ENCODE measurements around the gene ZNF143.
"Not testable (repeated sequence)": the region's sequence is repeated elsewhere in the genome, so short reads cannot be mapped to it uniquely, and the experiment has no call there.

Gene ZNF143

GRCh38 chr11:9498457-9499078 lies 37.8 kb downstream of the ZNF143 start:
- no peak for DNase-seq

DNA sequence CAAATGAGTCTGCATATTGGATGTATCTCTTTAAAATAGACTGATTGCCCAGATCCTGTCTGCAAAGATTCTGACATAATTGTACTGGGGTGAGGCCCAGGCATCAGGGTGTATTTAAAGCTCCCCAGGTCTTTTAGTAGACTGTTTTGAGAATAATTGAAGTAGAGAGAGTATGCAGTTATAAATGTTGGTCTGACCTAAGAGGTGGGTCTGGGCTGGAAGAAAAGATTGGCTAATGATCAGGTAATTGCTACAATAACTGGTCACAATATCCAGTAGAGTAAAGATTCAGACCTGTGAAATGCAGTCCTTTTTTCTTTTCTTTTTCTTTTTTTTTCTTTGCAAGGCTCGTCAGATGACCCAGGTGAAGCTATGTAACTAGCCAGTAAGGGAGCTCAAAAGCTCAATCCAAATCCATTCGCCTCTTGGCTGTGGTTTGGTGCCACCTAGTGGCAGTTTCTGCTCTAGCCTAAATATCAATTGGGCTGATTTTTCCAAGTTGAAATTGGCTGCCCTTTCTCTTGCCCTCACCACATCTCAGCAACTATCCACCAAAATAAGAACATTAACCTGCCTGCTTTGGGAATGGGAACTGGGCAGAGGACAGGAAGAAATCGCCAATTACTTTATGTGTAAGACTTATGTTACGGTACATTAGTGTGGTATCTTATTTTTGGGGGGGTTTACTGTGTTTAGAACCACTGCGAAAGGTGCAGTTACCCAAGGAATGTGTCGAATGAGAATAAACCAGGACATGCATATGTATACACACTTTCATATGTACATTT lies 45.9 kb downstream of the ZNF143 start:
- no peak for DNase-seq

DNA sequence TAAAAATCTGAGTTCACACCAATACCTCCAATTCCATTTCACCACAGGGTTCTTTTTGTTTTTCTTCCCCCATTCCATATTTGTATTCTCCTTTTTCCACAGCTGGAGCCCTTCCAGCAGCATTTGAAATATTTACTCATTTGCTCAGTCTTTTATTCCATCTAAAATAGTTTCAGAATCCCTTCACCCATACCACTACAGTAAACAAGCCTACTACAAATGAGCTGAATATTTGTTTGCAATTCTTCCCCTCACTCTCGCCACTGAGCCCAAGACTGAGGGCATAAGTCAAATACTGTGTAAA lies 46.4 kb downstream of the ZNF143 start:
- no peak for DNase-seq

DNA sequence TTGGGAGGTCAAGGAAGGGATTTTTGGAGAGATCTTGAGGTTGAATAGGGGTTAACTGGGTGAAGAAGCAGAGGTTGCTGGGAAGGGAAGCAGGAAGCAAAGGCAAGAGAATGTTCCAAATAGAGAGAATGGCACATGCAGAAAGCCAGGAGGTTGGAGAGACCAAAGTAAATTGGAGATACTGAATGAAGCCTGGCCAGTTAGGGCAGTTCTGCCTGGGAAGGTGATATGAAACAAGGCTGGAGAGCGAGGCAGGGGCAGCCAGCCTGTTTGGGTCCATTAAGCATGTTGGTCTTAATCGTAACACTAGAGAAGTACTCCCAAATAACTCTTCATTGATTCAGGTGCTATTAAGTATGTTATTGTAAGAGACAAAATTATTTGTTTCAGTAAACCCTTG lies 48.2 kb downstream of the ZNF143 start:
- no peak for DNase-seq

GRCh38 chr11:9512370-9513019 lies 51.7 kb downstream of the ZNF143 start:
- DNase-seq = no peak

GRCh38 chr11:9514576-9514975 lies 53.8 kb downstream of the ZNF143 start:
- not testable (repeated sequence) for DNase-seq

GRCh38 chr11:9516113-9516512 lies 55.3 kb downstream of the ZNF143 start:
- DNase-seq = no peak

DNA sequence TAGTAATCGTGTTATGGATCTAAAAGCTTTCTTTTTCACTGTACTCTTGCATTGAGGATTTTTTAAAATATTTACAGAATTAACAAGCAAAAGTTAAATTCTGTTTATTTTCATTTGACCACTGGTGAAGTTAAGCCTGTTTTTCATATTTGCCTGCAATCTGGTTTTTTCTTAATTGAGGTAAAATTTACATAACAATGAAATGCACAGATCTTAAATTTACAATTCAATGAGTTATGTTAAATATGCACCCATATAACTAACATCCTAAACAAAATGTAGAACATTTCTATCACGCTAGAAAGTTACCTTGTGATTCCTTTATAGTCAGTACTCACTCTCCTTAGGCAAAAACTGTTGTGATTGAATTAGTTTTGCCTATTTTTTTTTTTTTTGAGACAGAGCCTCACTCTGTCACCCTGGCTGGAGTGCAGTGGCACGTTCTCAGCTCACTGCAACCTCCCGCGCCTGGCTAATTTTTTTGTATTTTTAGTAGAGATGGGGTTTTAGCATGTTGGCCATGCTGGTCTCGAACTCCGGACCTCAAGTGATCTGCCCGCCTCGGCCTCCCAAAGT lies 58.1 kb downstream of the ZNF143 start:
- DNase-seq = no peak

- no peak for DNase-seq
Measured at GRCh38 chr11:9524001-9524400, 63.2 kb downstream of the ZNF143 start.

GRCh38 chr11:9525116-9525515 lies 64.3 kb downstream of the ZNF143 start:
- DNase-seq = no peak

GRCh38 chr11:9527481-9528135 lies 66.8 kb downstream of the ZNF143 start:
- DNase-seq = no peak

DNA sequence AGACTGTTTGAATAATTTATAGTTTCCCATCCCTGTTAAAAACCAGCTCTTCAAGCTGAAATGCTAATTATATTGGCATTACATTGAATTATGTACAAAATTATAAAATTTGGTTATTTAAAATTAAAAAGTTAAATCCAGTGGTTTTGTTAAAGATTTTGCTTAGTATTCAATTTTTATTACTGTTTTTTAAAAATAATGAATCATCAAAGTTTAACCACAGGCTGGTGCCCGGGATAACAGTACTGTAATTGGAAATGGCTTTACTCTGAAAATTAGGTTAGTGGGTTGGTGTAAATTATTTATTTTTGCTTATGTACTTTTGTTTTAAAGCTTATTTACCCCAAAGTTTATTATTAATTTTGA lies 67.3 kb downstream of the ZNF143 start:
- no peak for DNase-seq

- DNase-seq = no peak
Measured at GRCh38 chr11:9528573-9529333, 67.9 kb downstream of the ZNF143 start.

GRCh38 chr11:9529334-9529650 lies 68.5 kb downstream of the ZNF143 start:
- DNase-seq = no peak

DNA sequence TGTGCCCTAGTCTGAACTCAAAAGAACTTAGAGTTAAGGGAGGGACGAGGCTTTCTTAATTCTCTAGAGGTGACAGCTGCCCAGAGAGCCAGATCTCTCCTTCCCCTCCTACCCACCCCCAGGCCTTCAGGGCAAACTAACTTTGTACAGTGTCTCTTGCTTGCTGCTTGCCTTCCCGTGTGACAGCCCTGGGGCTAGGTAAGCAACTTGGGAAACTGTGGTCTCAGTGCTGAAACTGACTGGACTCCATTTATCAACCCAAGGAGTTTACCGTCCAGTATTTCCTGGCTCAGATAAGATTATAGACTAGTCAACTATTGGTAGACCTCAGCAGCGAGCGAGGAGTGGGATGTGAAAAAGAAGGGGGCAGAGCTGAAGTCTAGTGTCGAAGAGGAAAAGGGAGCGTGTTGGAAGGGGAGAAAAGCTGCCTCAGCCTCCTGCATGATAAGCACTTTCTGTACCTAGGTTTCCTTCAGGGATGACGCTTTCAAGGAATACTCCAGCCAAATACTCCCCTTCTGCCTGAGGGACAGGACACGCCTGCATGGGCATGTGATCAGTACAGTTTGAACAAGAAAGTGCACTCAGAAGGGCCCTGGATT lies 69.3 kb downstream of the ZNF143 start:
- no peak for DNase-seq

DNA sequence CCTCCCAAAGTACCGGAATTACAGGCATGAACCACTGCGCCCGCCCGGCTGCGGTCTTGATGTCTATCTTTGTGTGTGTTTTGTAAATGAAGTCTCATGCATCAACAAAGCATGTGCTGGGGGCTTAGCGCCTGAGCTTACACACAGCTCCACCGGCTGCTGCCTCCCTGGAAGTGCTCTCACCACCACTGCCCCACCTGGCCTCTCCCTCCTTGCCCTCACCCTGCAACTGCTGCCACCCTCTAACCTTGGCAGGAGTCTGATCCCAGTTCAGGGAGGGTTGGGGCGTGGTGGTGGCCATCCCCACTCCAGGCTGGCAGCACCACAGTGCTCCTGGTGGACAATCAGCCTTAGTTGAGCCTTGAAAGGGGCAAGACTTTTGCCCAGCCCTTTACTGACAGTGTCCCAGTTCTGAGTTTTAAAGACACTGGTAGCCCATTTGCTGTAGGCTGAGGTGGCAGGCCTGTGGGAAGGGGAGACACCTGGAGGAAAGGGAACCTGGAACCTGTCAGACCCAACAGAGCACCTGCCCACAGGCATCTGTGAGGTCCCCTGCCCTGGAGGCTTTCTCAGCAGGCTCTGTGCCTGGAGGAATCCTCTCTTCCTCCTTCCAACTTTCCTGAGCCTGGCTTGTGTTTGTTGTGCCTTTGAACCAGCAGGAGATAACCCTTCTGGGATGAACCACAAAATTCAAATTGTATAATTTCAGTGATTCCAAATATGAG lies 70.3 kb downstream of the ZNF143 start:
- no peak for DNase-seq

- no peak for DNase-seq
Measured at GRCh38 chr11:9533058-9533457, 72.2 kb downstream of the ZNF143 start.

GRCh38 chr11:9533736-9534473 lies 73.1 kb downstream of the ZNF143 start:
- no peak for DNase-seq

DNA sequence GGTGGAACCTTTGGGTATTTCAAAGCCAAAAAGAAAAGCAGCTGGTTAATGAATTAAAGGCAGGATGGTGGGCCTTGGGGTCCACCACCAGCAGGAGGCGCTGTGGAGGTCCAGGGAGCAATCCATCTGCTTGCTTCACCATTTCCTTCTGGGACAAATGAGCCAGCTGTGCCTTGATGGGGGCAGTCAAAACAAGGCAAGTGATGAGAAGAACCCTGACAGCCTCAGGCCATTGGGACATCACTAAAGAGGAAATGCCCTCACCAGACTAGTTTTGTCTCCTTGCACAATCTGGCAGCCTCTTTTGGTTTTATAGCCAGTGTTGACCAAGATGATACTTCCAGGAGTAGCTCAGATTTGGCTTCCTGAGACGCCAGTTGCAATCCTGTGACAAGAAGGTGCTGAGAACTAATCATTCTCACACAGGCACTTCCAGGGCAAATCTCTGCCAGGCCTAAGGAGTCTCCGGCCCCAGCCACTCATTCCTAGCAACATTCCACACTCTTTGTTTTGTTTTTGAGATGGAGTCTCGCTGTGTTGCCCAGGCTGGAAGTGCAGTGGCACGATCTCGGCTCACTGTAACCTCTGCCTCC lies 74.5 kb downstream of the ZNF143 start:
- peak; percentile 48 for DNase-seq

- no peak for DNase-seq
Measured at GRCh38 chr11:9538548-9538947, 77.7 kb downstream of the ZNF143 start.

GRCh38 chr11:9549216-9549615 lies 88.4 kb downstream of the ZNF143 start:
- not testable (repeated sequence) for DNase-seq
